GM23248 (cell line): ENCODE measurements around the gene MACROD2.

Experiments
- EZH2 ChIP-seq: fragments of 200-600 bp; sonication (generic); IDR thresholded peaks from 2 replicates; pipeline ENCODE4 v1.6.1; 2018; ENCODE audit warnings: antibody characterized with exemption, mild to moderate bottlenecking; ENCODE audit not compliant: insufficient read depth, poor library complexity, severe bottlenecking
- EZH2phosphoT487 ChIP-seq: fragments of 200-600 bp; sonication (generic); IDR thresholded peaks from 2 replicates; pipeline ENCODE4 v1.6.1; 2018; ENCODE audit warnings: antibody characterized with exemption, moderate library complexity, mild to moderate bottlenecking, low read depth; ENCODE audit not compliant: insufficient read depth

GRCh38 chr20:15618110-15618509 lies 1622.8 kb downstream of the MACROD2 start:
- TF ChIP-seq EZH2 (no peak), EZH2phosphoT487 (no peak)
